ENCODE data around the gene KCNC1. TPM values are rescaled to one million over a fixed set of nuclear protein-coding genes. Genes with fewer than 3 reads are reported as not detected.

KCNC1 gene
- total RNA-seq, 4 donors from 2014 or later = not detected

- no peaks in the 10 kb centered on the region for H3K36me3 ChIP-seq
- TF ChIP-seq POLR2AphosphoS5 (IDR thresholded peaks at IDR 0.05) = no peak
- TF ChIP-seq CTCF (IDR thresholded peaks at IDR 0.05) = no peak
- no peak for TF ChIP-seq EP300 (IDR thresholded peaks at IDR 0.05)
- TF ChIP-seq POLR2A (IDR thresholded peaks at IDR 0.05) = no peak
- H3K27ac ChIP-seq = no peak overlapping the region
- no peak overlapping the region for H3K4me3 ChIP-seq
- 65% methylated on average over 3 of the region's 5 CpGs for WGBS
- H3K27me3 ChIP-seq = peaks cover 45% of the 10 kb centered on the region
- H3K9me3 ChIP-seq = no peaks in the 10 kb centered on the region
- DNase-seq (ENCODE audit: low spot score in 2 of 2) = no peak
- no peaks in the 10 kb centered on the region for H3K4me1 ChIP-seq
Observed at GRCh38 chr11:17743808-17744119, 9.2 kb downstream of the KCNC1 start.

GRCh38 chr11:17744151-17744940 lies 9.8 kb downstream of the KCNC1 start:
- no peaks in the 10 kb centered on the region for H3K4me1 ChIP-seq
- WGBS = 73% methylated on average over 10 of the region's 10 CpGs
- TF ChIP-seq CTCF (IDR thresholded peaks at IDR 0.05) (no peak), POLR2A (IDR thresholded peaks at IDR 0.05) (no peak), POLR2AphosphoS5 (IDR thresholded peaks at IDR 0.05) (no peak), EP300 (IDR thresholded peaks at IDR 0.05) (no peak)
- no peaks in the 10 kb centered on the region for H3K9me3 ChIP-seq
- no peak overlapping the region for H3K4me3 ChIP-seq
- H3K36me3 ChIP-seq = no peaks in the 10 kb centered on the region
- peaks cover 39% of the 10 kb centered on the region for H3K27me3 ChIP-seq
- no peak overlapping the region for H3K27ac ChIP-seq
- no peak for DNase-seq (ENCODE audit: low spot score in 2 of 2)

GRCh38 chr11:17745023-17745772 lies 10.6 kb downstream of the KCNC1 start:
- H3K9me3 ChIP-seq = no peaks in the 10 kb centered on the region
- peak in 1 of 2 donors; percentile 51 for DNase-seq (ENCODE audit: low spot score in 2 of 2)
- WGBS = 81% methylated on average over 19 of the region's 20 CpGs
- H3K4me1 ChIP-seq = no peaks in the 10 kb centered on the region
- peaks cover 31% of the 10 kb centered on the region for H3K27me3 ChIP-seq
- H3K4me3 ChIP-seq = no peak overlapping the region
- H3K36me3 ChIP-seq = no peaks in the 10 kb centered on the region
- TF ChIP-seq POLR2AphosphoS5 (IDR thresholded peaks at IDR 0.05) (no peak), POLR2A (IDR thresholded peaks at IDR 0.05) (no peak), EP300 (IDR thresholded peaks at IDR 0.05) (no peak), CTCF (IDR thresholded peaks at IDR 0.05) (no peak)
- no peak overlapping the region for H3K27ac ChIP-seq

GRCh38 chr11:17746096-17746495 lies 11.5 kb downstream of the KCNC1 start:
- H3K9me3 ChIP-seq = no peaks in the 10 kb centered on the region
- no peak for TF ChIP-seq CTCF (IDR thresholded peaks at IDR 0.05)
- TF ChIP-seq POLR2AphosphoS5 (IDR thresholded peaks at IDR 0.05) = no peak
- TF ChIP-seq EP300 (IDR thresholded peaks at IDR 0.05) = no peak
- no peak for TF ChIP-seq POLR2A (IDR thresholded peaks at IDR 0.05)
- no peak overlapping the region for H3K27ac ChIP-seq
- DNase-seq (ENCODE audit: low spot score in 2 of 2) = no peak
- no peaks in the 10 kb centered on the region for H3K4me1 ChIP-seq
- no peaks in the 10 kb centered on the region for H3K36me3 ChIP-seq
- 80% methylated on average over 11 of the region's 11 CpGs for WGBS
- peaks cover 27% of the 10 kb centered on the region for H3K27me3 ChIP-seq
- H3K4me3 ChIP-seq = no peak overlapping the region
